ENCODE data around the gene BACH2.

- TF ChIP-seq CTCF (IDR thresholded peaks at IDR 0.05) (no peak), POLR2AphosphoS5 (IDR thresholded peaks at IDR 0.05) (no peak)
These were observed 116.1 kb downstream of the BACH2 start for GRCh38 chr6:90180526-90180925.
